GM12864 (cell line): ENCODE data around the gene ACSF3.

Experiments
- DNase-seq: peaks from one replicate; pipeline ENCODE4 v3.0.0-alpha.2; 2011; ENCODE audit warnings: low read depth
- H3K4me3 ChIP-seq: 2 replicates; pipeline ENCODE4 v1.5.1; 2011; ENCODE audit warnings: mild to moderate bottlenecking, low read depth, low read length, control low read depth
- CTCF ChIP-seq: IDR thresholded peaks from 2 replicates; pipeline ENCODE4 v1.5.1; 2011; ENCODE audit warnings: low read depth, mild to moderate bottlenecking, moderate library complexity, low read length, control low read depth, inconsistent platforms; ENCODE audit errors: missing control alignments

ACSF3 gene

GRCh38 chr16:89199241-89200123 is 105.8 kb downstream of the ACSF3 start:
- no peak overlapping the region for H3K4me3 ChIP-seq
- no peak for DNase-seq
- no peak for TF ChIP-seq CTCF

- no peak for TF ChIP-seq CTCF
- no peak within 1 kb of the TSS for H3K4me3 ChIP-seq
- DNase-seq: no peak
Observed at GRCh38 chr16:89200124-89200849, 106.6 kb downstream of the ACSF3 start, which contains the start of gene SLC22A31. TSS of gene SLC22A31 (minus strand) at chr16:89200537. CDS start at chr16:89200501, 36 bp downstream.

GRCh38 chr16:89200850-89201411 is 107.3 kb downstream of the ACSF3 start:
- TF ChIP-seq CTCF: no peak
- no peak for DNase-seq
- H3K4me3 ChIP-seq: no peak overlapping the region

- no peak for TF ChIP-seq CTCF
- no peak for DNase-seq
- H3K4me3 ChIP-seq: no peak overlapping the region
Observed at GRCh38 chr16:89201439-89202377, 108.1 kb downstream of the ACSF3 start.

- no peak for DNase-seq
- no peak for TF ChIP-seq CTCF
- no peak overlapping the region for H3K4me3 ChIP-seq
Observed at GRCh38 chr16:89202422-89203215, 109.0 kb downstream of the ACSF3 start.
